Measurements from ENCODE around the gene CHST6.
A peak's percentile ranks its signal among the peaks of the same experiment; 100 is the strongest.
"Not testable (repeated sequence)": the region's sequence is repeated elsewhere in the genome, so short reads cannot be mapped to it uniquely, and the experiment has no call there.

Gene CHST6

DNA sequence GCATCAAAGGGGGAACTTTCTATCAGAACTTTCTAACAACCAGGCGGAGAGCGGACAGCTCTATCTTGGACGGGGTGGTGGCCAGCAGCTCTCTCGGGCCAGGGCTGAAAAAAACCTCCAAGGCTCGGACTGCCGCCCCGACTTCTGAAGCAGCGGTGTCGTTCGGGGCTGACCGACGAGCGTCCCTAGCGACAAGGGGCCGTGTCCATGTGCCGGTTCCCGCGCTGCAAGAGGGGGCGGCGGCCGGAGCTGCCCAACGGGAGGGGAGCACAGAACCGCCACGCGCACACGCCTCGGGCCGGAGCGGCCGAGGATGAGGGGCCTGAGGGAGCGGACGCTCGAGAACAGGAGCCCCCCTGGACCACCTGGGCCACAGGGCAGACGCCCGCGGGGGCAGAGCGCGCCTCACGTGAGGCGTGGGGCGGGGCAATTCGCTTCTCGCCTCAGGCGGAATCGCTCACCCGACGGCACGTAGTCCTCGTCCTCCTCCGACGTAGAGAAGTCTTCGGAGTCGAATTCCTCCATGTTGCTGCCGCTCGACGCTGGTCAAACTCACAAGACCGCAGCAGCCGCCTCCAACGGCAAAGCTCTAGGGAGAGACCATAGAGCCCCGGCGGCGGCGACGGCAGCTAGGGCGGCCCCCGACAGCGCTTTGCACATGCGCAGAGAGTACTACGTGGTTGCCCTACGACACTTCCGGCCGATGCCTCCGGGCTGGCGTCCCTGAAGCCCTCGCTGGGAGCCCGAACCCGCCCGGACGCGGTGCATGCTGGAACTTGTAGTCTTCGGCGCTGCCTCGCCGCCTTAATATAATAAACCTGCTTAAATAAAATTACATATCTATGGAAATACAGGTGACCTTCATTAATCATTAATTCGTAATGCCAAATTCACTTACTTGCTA lies 62.2 kb downstream of the CHST6 start, which contains the start of gene CFDP1:
Gene CFDP1, minus strand, starts transcription at position 676 of the 904 bp plus-strand sequence. Its CDS starts 151 bp downstream, at position 525.
- DNase-seq, result peak; percentile 94 to 98

DNA sequence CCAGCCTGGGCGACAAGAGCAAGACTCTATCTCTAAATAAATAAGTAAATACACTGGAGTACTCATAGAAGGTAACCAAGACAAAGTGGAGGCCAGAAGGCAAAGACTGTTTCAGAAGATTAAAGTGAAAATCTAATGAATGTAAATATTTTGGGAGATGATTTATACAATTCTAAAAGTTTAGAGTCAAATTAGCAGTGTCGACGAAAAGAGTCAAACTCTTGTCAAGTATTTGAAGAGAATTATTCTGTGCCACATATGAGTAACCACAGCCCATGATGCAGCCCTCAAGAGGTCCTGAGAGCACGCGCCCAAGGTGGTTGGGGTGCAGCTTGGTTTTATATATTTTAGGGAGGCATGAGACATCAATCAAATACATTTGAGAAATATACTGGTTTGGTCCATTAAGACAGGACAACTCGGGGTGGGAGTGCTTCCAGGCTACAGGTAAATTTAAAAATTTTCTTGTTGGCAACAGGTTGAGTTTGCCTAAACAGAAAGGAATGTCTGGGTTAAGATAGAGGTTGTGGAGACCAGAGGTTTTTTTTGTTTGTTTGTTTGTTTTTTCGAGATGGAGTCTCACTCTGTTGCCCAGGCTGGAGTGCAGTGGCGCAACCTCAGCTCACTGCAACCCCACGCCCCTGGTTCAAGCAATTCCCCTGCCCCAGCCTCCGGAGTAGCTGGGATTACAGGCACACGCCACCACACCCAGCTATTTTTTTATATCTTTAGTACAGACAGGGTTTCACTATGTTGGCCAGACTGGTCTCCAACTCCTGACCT lies 65.4 kb downstream of the CHST6 start:
- DNase-seq, result no peak

GRCh38 chr16:75426524-75426923 lies 68.7 kb downstream of the CHST6 start:
- not testable (repeated sequence) for DNase-seq

- not testable (repeated sequence) for DNase-seq
These were observed 71.0 kb downstream of the CHST6 start for GRCh38 chr16:75424105-75424762.

- no peak for DNase-seq
These were observed 71.5 kb downstream of the CHST6 start for GRCh38 chr16:75423723-75424104.
